CD4-positive, alpha-beta T cell (primary cell): ENCODE data around the gene PTMS. TPM values are rescaled to one million over a fixed set of nuclear protein-coding genes. Genes with fewer than 3 reads are reported as not detected.
A peak's percentile ranks its signal among the peaks of the same experiment; 100 is the strongest.

Source experiments
- ATAC-seq: fragments of 200-7000 bp; cut with Tn5 transposase; one replicate; pipeline ENCODE4 v1.10.0; 2022; ENCODE audit warnings: mild to moderate bottlenecking; ENCODE audit not compliant: poor library complexity
- CTCF ChIA-PET: fragments of 350-600 bp; sonication (Branson Sonifier 250); formaldehyde crosslinking; loops from one replicate; lab custom pipeline; 2021; ENCODE audit warnings: antibody characterized with exemption, inconsistent platforms; lab: Charles Lee
- POLR2A ChIA-PET: fragments of 350-600 bp; sonication (Branson Sonifier 250); formaldehyde crosslinking; loops from one replicate; lab custom pipeline; 2021; ENCODE audit warnings: antibody characterized with exemption, inconsistent platforms; lab: Charles Lee
- DNase-seq, 14 experiments: peaks; one replicate each; pipeline ENCODE4 v3.0.0-alpha.2; 2013 to 2020; ENCODE audit warnings: mixed read lengths in 2 of 14
- H3K27ac ChIP-seq, 2 donors: one replicate each; pipeline versions ENCODE4 v1.5.1 to v1.7.0; 2013; ENCODE audit warnings: low read length in 2 of 2, low read depth in 1 of 2, mild to moderate bottlenecking in 1 of 2
- H3K27me3 ChIP-seq, 2 experiments: 1 replicate in 1 of 2; 2 replicates in 1 of 2; pipeline versions ENCODE4 v1.6.1 to v1.7.0; 2013; ENCODE audit warnings: low read length in 2 of 2, control low read depth in 1 of 2, mild to moderate bottlenecking in 1 of 2, moderate library complexity in 1 of 2; ENCODE audit not compliant: insufficient read depth in 2 of 2, control insufficient read depth in 1 of 2
- H3K36me3 ChIP-seq: one replicate; pipeline ENCODE4 v1.6.1; 2013; ENCODE audit warnings: low read length, control low read depth; ENCODE audit not compliant: insufficient read depth
- H3K4me1 ChIP-seq: one replicate; pipeline ENCODE4 v1.6.1; 2013; ENCODE audit warnings: low read length, control low read depth; ENCODE audit not compliant: insufficient read depth
- H3K4me3 ChIP-seq: one replicate; pipeline ENCODE4 v1.5.1; 2013; ENCODE audit warnings: mild to moderate bottlenecking, low read length, moderate library complexity
- H3K9me3 ChIP-seq, 2 experiments: 1 replicate in 1 of 2; 2 replicates in 1 of 2; pipeline versions ENCODE4 v1.6.1 to v1.7.0; 2013; ENCODE audit warnings: low read length in 2 of 2, mild to moderate bottlenecking in 2 of 2, control low read depth in 1 of 2, moderate library complexity in 1 of 2; ENCODE audit not compliant: control insufficient read depth in 1 of 2, insufficient read depth in 1 of 2
- H3K27ac Mint-ChIP-seq: one replicate; pipeline ENCODE4 v1.8.0; 2020; ENCODE audit warnings: mixed read lengths
- H3K27me3 Mint-ChIP-seq: one replicate; pipeline ENCODE4 v1.8.0; 2021; ENCODE audit warnings: mixed read lengths
- H3K36me3 Mint-ChIP-seq: one replicate; pipeline ENCODE4 v1.8.0; 2021; ENCODE audit warnings: low read depth, mixed read lengths
- H3K4me1 Mint-ChIP-seq: one replicate; pipeline ENCODE4 v1.8.0; 2021; ENCODE audit warnings: low read depth, mixed read lengths
- H3K4me3 Mint-ChIP-seq: one replicate; pipeline ENCODE4 v1.8.0; 2020; ENCODE audit warnings: mild to moderate bottlenecking, mixed read lengths
- H3K9me3 Mint-ChIP-seq: one replicate; pipeline ENCODE4 v1.8.0; 2020; ENCODE audit warnings: mixed read lengths
- intact Hi-C, 2 experiments: fragments of 100-400 bp; cut with DNase I in 1 of 2; cut with micrococcal nuclease in 1 of 2; formaldehyde crosslinking; loops; one replicate each; pipeline versions ENCODE4 v1.15.1 to v1.9.0; 2023 to 2025; cut with DNase I, micrococcal nuclease
- total RNA-seq, 174 experiments: library from RNA in 2 of 174; stranded (reverse) in 2 of 174; gene quantifications; one replicate each; pipeline ENCODE4 v1.2.3 and lab custom pipeline; 2021 to 2026
- TF ChIP-seq, protein P1 (sequence below): fragments of 200-600 bp; IDR thresholded peaks from one replicate; pipeline ENCODE4 v1.8.0; 2022; ENCODE audit warnings: antibody characterized with exemption, mild to moderate bottlenecking

The PTMS gene
- total RNA-seq, 2 experiments from 2014 or later = 1.5 to 1.9 TPM

GRCh38 chr12:6751767-6752166 lies 14.4 kb upstream of the PTMS start:
- Histone ChIP-seq H3K4me1 (peaks cover 24% of the 10 kb centered on the region), H3K9me3 (no peaks in the 10 kb centered on the region), H3K27ac (peak overlapping the region; percentile 86 to 96), H3K36me3 (peaks cover 51% of the 10 kb centered on the region), H3K27me3 (no peaks in the 10 kb centered on the region), H3K4me3 (peak overlapping the region; percentile 80)
- Mint-ChIP-seq H3K27ac (peak overlapping the region; percentile 100), H3K4me3 (peak overlapping the region; percentile 96), H3K27me3 (no peaks in the 10 kb centered on the region), H3K9me3 (no peaks in the 10 kb centered on the region), H3K36me3 (peaks cover 54% of the 10 kb centered on the region), H3K4me1 (peaks cover 19% of the 10 kb centered on the region)
- ChIA-PET POLR2A (interaction anchor here (0.9 to 3.0 kb wide), 8 partner anchors 15 to 100 kb away, joined by 3 to 43 read pairs (median 19); partner anchors contain the start of genes CDCA3, COPS7A, PTMS and USP5), CTCF (interaction anchor here (1.6 to 2.7 kb wide), 2 partner anchors 27 to 194 kb away, joined by 4 to 10 read pairs; partner anchors contain the start of gene COPS7A)
- TF ChIP-seq, protein P1, sequence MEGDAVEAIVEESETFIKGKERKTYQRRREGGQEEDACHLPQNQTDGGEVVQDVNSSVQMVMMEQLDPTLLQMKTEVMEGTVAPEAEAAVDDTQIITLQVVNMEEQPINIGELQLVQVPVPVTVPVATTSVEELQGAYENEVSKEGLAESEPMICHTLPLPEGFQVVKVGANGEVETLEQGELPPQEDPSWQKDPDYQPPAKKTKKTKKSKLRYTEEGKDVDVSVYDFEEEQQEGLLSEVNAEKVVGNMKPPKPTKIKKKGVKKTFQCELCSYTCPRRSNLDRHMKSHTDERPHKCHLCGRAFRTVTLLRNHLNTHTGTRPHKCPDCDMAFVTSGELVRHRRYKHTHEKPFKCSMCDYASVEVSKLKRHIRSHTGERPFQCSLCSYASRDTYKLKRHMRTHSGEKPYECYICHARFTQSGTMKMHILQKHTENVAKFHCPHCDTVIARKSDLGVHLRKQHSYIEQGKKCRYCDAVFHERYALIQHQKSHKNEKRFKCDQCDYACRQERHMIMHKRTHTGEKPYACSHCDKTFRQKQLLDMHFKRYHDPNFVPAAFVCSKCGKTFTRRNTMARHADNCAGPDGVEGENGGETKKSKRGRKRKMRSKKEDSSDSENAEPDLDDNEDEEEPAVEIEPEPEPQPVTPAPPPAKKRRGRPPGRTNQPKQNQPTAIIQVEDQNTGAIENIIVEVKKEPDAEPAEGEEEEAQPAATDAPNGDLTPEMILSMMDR = no peak
- intact Hi-C loops = loop anchor here (2.0 kb wide), 3 partner anchors 27 to 63 kb away; partner anchors contain the start of genes COPS7A (in 1 of the 2) and ZNF384 (in 1 of the 2)
- ATAC-seq = no peak
- DNase-seq = no peak

DNA sequence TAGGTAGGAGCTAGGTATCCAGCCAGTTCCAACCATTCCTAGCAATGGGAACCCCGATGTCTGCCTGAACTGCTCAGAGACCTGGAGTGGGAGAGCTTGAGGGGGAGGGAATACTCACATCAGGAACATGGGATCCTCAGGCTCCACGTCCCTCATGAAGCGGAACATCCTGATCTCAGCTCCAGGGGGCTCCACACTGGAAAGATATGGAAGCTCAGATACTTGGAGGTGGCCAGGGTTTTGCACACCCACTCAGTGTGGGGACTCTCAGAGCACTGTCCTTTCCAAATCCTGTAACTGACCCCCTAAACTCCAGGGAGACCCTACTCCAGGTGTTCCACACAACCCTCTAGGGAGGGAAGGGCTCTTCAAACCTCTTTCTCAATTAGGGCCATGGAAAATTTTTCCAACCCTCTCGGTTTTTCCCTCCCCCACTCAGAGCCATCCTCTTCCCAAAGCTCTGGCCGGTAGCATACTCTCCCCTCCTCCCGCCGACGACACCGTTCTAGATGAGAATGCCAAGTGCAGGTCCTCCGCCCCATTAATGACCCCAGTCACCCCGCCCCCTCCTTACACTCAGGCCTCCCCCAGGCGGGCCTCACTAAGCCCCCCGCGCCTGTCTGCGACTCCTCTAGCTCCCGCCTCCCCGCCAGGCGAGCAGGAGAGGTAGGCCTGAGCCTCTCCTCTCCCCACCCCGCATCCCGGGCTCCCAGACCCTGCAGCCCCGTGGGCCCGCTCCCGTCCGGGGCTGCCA lies 13.8 kb upstream of the PTMS start:
- no peaks in the 10 kb centered on the region for H3K27me3 ChIP-seq
- H3K27ac ChIP-seq = peak overlapping the region; percentile 86 to 96
- H3K4me1 ChIP-seq = peaks cover 24% of the 10 kb centered on the region
- H3K27me3 Mint-ChIP-seq = no peaks in the 10 kb centered on the region
- H3K9me3 ChIP-seq = no peaks in the 10 kb centered on the region
- ChIA-PET POLR2A (interaction anchor here (0.8 to 3.1 kb wide), 25 partner anchors 8 to 287 kb away, joined by 3 to 57 read pairs (median 8); partner anchors contain the start of genes C12orf57, CD4, CDCA3 and COPS7A), CTCF (interaction anchor here (0.8 to 3.5 kb wide), 14 partner anchors 14 to 474 kb away, joined by 3 to 27 read pairs (median 8); partner anchors contain the start of genes CD4, CDCA3, COPS7A and PTMS)
- peaks cover 49% of the 10 kb centered on the region for H3K36me3 Mint-ChIP-seq
- no peaks in the 10 kb centered on the region for H3K9me3 Mint-ChIP-seq
- intact Hi-C loops = loop anchor here (2.0 kb wide), 3 partner anchors 28 to 64 kb away; partner anchors contain the start of genes COPS7A (in 1 of the 2) and ZNF384 (in 1 of the 2)
- peak overlapping the region; percentile 80 for H3K4me3 ChIP-seq
- H3K4me1 Mint-ChIP-seq = peaks cover 19% of the 10 kb centered on the region
- peak overlapping the region; percentile 100 for H3K27ac Mint-ChIP-seq
- ATAC-seq (peak; percentile 0), DNase-seq (peak in 2 of 14 experiments; percentile 17 to 26)
- peaks cover 46% of the 10 kb centered on the region for H3K36me3 ChIP-seq
- H3K4me3 Mint-ChIP-seq = peak overlapping the region; percentile 96
- TF ChIP-seq, protein P1 = no peak
